ENCODE results near the gene NDUFAF8. TPM values are rescaled to one million over a fixed set of nuclear protein-coding genes. Genes with fewer than 3 reads are reported as not detected.

The NDUFAF8 gene
- total RNA-seq, 1 experiment from 2014 or later: 102 TPM

GRCh38 chr17:81234940-81235821 lies 3.9 kb upstream of the NDUFAF8 start:
- no peaks in the 10 kb centered on the region for H3K9me3 ChIP-seq (ENCODE audit: control insufficient read depth in 1 of 2, insufficient read depth in 1 of 2, low read depth in 1 of 2, low read length in 2 of 2)
- CTCF ChIA-PET: no interaction called here
- no peaks in the 10 kb centered on the region for H4K20me1 ChIP-seq (ENCODE audit: insufficient read depth)
- POLR2A ChIA-PET: interaction anchor here (1.2 kb wide), 1 partner anchor 91 kb away, joined by 3 read pairs; no protein-coding TSS in a partner anchor
- no peak overlapping the region for H3K27ac ChIP-seq (ENCODE audit: low read depth, low read length)
- ATAC-seq (no peak), DNase-seq (ENCODE audit: low read depth, low spot score) (no peak)
- intact Hi-C loops (cut with micrococcal nuclease): no loop called here
- H3K79me2 ChIP-seq (ENCODE audit: insufficient read depth, low read length): peaks cover 26% of the 10 kb centered on the region
- H3K36me3 ChIP-seq (ENCODE audit: control insufficient read depth in 1 of 2, insufficient read depth in 2 of 2, low read length in 2 of 2): peaks cover under 1 to 7% of the 10 kb centered on the region in 2 experiments; a peak in 1 of 4 replicates
- no peak overlapping the region for H2AFZ ChIP-seq (ENCODE audit: low read depth, low read length, poor library complexity, severe bottlenecking)
- no TSS peak for BruUV-seq (replicated peaks)
- RAD21 ChIA-PET (ENCODE audit: low non-redundant PET in 1 of 2, low total read pairs in 2 of 2, uncharacterized antibody in 2 of 2, unreplicated experiment in 2 of 2): no interaction called here
- no peaks in the 10 kb centered on the region for H3K9me2 ChIP-seq (ENCODE audit: insufficient read depth)
- H3K4me2 ChIP-seq (ENCODE audit: low read length): no peak overlapping the region
- peaks cover 6 to 16% of the 10 kb centered on the region in 2 experiments; a peak in 3 of 4 replicates for H3K4me1 ChIP-seq (ENCODE audit: control insufficient read depth in 1 of 2, insufficient read depth in 2 of 2, low read length in 2 of 2)
- H3K9ac ChIP-seq (ENCODE audit: low read length): no peak overlapping the region
- H3K4me3 ChIP-seq (replicated peaks in 1 of 2; ENCODE audit: low read depth in 1 of 2, low read length in 2 of 2): no peak overlapping the region
- H3K27me3 ChIP-seq (ENCODE audit: insufficient read depth, low read length): no peaks in the 10 kb centered on the region
- TF ChIP-seq ATF3 (IDR thresholded peaks at IDR 0.05) (no peak), CTCF (IDR thresholded peaks at IDR 0.05 in 2 of 3, conservative IDR thresholded peaks at IDR 0.05 in 1 of 3; ENCODE audit: borderline replicate concordance in 1 of 3, insufficient read depth in 1 of 3, low read depth in 2 of 3, low read length in 2 of 3) (no peak), EZH2phosphoT487 (IDR thresholded peaks at IDR 0.05; ENCODE audit: borderline replicate concordance) (no peak), CEBPB (IDR thresholded peaks at IDR 0.05; ENCODE audit: low read depth) (no peak), ELF1 (IDR thresholded peaks at IDR 0.05; ENCODE audit: borderline replicate concordance, low read depth) (no peak), REST (IDR thresholded peaks at IDR 0.05; ENCODE audit: low read depth) (no peak), POLR2A (IDR thresholded peaks at IDR 0.05; ENCODE audit: borderline replicate concordance, extremely low read depth, insufficient read depth, insufficient read length) (no peak), JUND (IDR thresholded peaks at IDR 0.05) (no peak), ZNF274 (IDR thresholded peaks at IDR 0.05; ENCODE audit: low read depth, low read length) (no peak), ZBTB33 (IDR thresholded peaks at IDR 0.05; ENCODE audit: extremely low read depth, insufficient replicate concordance, low read length) (no peak), SP1 (IDR thresholded peaks at IDR 0.05; ENCODE audit: low read depth) (no peak), MAX (IDR thresholded peaks at IDR 0.05) (no peak), RAD21 (IDR thresholded peaks at IDR 0.05; ENCODE audit: low read depth) (no peak), YY1 (IDR thresholded peaks at IDR 0.05; ENCODE audit: extremely low read depth, insufficient replicate concordance, low read depth, low read length) (no peak), FOSL1 (IDR thresholded peaks at IDR 0.05; ENCODE audit: low read depth) (no peak), ZFX (IDR thresholded peaks at IDR 0.05) (no peak), SRF (IDR thresholded peaks at IDR 0.05; ENCODE audit: low read depth) (no peak)

Data from HCT116 (cell line).